GM12892 (cell line): ENCODE measurements around the gene RAET1L.

Experiments used
- POLR2AphosphoS5 ChIP-seq: IDR thresholded peaks from 2 replicates; pipeline ENCODE4 v1.6.1; 2011; ENCODE audit warnings: low read depth, low read length, control low read depth
- TAF1 ChIP-seq: IDR thresholded peaks from 2 replicates; pipeline ENCODE4 v1.6.1; 2011; ENCODE audit warnings: low read depth, mild to moderate bottlenecking, control low read depth, low read length, borderline replicate concordance

DNA sequence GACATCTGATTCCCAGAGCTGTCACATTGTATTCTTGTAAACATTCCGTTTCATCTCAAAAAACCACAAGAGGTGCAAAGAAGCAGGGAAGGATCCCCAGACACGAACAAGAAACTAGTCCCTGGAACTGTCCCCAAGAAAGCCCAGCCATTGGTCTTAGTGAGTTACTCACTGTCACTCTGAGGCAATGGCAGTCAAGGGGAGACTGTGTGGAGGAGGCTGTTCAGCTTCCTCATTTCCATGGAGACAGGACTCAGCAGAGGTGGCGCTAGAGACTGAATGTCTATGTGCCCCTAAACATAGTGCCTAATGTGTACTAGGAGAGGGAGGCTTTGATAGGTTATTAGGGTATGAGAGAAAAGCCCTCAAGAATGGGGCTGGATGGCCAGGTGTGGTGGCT is 50.5 kb downstream of the RAET1L start:
- TF ChIP-seq TAF1: no peak
- TF ChIP-seq POLR2AphosphoS5: no peak
